ENCODE results near the gene RARRES2. TPM values are rescaled to one million over a fixed set of nuclear protein-coding genes. Genes with fewer than 3 reads are reported as not detected.
"Not testable (repeated sequence)": the region's sequence is repeated elsewhere in the genome, so short reads cannot be mapped to it uniquely, and the experiment has no call there.

Gene RARRES2
- total RNA-seq, 1 experiment from 2014 or later: 2.1 TPM

GRCh38 chr7:150302908-150303310 lies 38.5 kb downstream of the RARRES2 start:
- intact Hi-C loops (cut with micrococcal nuclease): loop anchor here (10.0 kb wide), 1 partner anchor 62 kb away; the partner anchor contains the start of gene REPIN1
- Histone ChIP-seq H3K4me1 (ENCODE audit: control insufficient read depth in 1 of 2, insufficient read depth in 2 of 2, low read length in 2 of 2) (peaks cover 6 to 16% of the 10 kb centered on the region in 2 experiments), H3K4me2 (ENCODE audit: low read length) (peak overlapping the region; percentile 17; the same call in 1 of the 2 replicates)
- H3K9ac ChIP-seq (ENCODE audit: low read length); H3K27ac ChIP-seq (ENCODE audit: low read depth, low read length); BruUV-seq (replicated peaks); H3K27me3 ChIP-seq (ENCODE audit: insufficient read depth, low read length); DNase-seq (ENCODE audit: low read depth, low spot score); RAD21 ChIA-PET (ENCODE audit: low non-redundant PET in 1 of 2, low total read pairs in 2 of 2, uncharacterized antibody in 2 of 2, unreplicated experiment in 2 of 2); POLR2A ChIA-PET; H3K79me2 ChIP-seq (ENCODE audit: insufficient read depth, low read length); H3K4me3 ChIP-seq (replicated peaks in 1 of 2; ENCODE audit: low read depth in 1 of 2, low read length in 2 of 2); H3K9me3 ChIP-seq (ENCODE audit: control insufficient read depth in 1 of 2, insufficient read depth in 1 of 2, low read depth in 1 of 2, low read length in 2 of 2); H4K20me1 ChIP-seq (ENCODE audit: insufficient read depth); CTCF ChIA-PET; H3K9me2 ChIP-seq (ENCODE audit: insufficient read depth); H3K36me3 ChIP-seq (ENCODE audit: control insufficient read depth in 1 of 2, insufficient read depth in 2 of 2, low read length in 2 of 2); H2AFZ ChIP-seq (ENCODE audit: low read depth, low read length, poor library complexity, severe bottlenecking): not testable (repeated sequence)
- ATAC-seq: peak; percentile 66
- TF ChIP-seq SP1 (IDR thresholded peaks at IDR 0.05; ENCODE audit: low read depth): peak; percentile 25; the same call in 1 of the 2 replicates
- TF ChIP-seq FOSL1 (IDR thresholded peaks at IDR 0.05; ENCODE audit: low read depth): peak; percentile 19; the same call in 1 of the 2 replicates
- peak; percentile 23; the same call in 1 of the 2 replicates for TF ChIP-seq JUND (IDR thresholded peaks at IDR 0.05)

- H3K27ac ChIP-seq (ENCODE audit: low read depth, low read length); H4K20me1 ChIP-seq (ENCODE audit: insufficient read depth); H2AFZ ChIP-seq (ENCODE audit: low read depth, low read length, poor library complexity, severe bottlenecking); BruUV-seq (replicated peaks); intact Hi-C loops (cut with micrococcal nuclease); H3K79me2 ChIP-seq (ENCODE audit: insufficient read depth, low read length); H3K4me2 ChIP-seq (ENCODE audit: low read length); CTCF ChIA-PET; H3K9ac ChIP-seq (ENCODE audit: low read length); H3K27me3 ChIP-seq (ENCODE audit: insufficient read depth, low read length); ATAC-seq; H3K36me3 ChIP-seq (ENCODE audit: control insufficient read depth in 1 of 2, insufficient read depth in 2 of 2, low read length in 2 of 2); H3K4me3 ChIP-seq (replicated peaks in 1 of 2; ENCODE audit: low read depth in 1 of 2, low read length in 2 of 2); H3K9me3 ChIP-seq (ENCODE audit: control insufficient read depth in 1 of 2, insufficient read depth in 1 of 2, low read depth in 1 of 2, low read length in 2 of 2); RAD21 ChIA-PET (ENCODE audit: low non-redundant PET in 1 of 2, low total read pairs in 2 of 2, uncharacterized antibody in 2 of 2, unreplicated experiment in 2 of 2); H3K4me1 ChIP-seq (ENCODE audit: control insufficient read depth in 1 of 2, insufficient read depth in 2 of 2, low read length in 2 of 2); DNase-seq (ENCODE audit: low read depth, low spot score); POLR2A ChIA-PET; H3K9me2 ChIP-seq (ENCODE audit: insufficient read depth): not testable (repeated sequence)
Observed at GRCh38 chr7:150297978-150298377, 43.5 kb downstream of the RARRES2 start.

GRCh38 chr7:150296802-150297201 lies 44.6 kb downstream of the RARRES2 start:
- H3K36me3 ChIP-seq (ENCODE audit: control insufficient read depth in 1 of 2, insufficient read depth in 2 of 2, low read length in 2 of 2); H3K9me2 ChIP-seq (ENCODE audit: insufficient read depth); ATAC-seq; H3K27me3 ChIP-seq (ENCODE audit: insufficient read depth, low read length); intact Hi-C loops (cut with micrococcal nuclease); H3K4me2 ChIP-seq (ENCODE audit: low read length); RAD21 ChIA-PET (ENCODE audit: low non-redundant PET in 1 of 2, low total read pairs in 2 of 2, uncharacterized antibody in 2 of 2, unreplicated experiment in 2 of 2); BruUV-seq (replicated peaks); CTCF ChIA-PET; H3K9ac ChIP-seq (ENCODE audit: low read length); H2AFZ ChIP-seq (ENCODE audit: low read depth, low read length, poor library complexity, severe bottlenecking); H3K79me2 ChIP-seq (ENCODE audit: insufficient read depth, low read length); H3K4me1 ChIP-seq (ENCODE audit: control insufficient read depth in 1 of 2, insufficient read depth in 2 of 2, low read length in 2 of 2); H3K27ac ChIP-seq (ENCODE audit: low read depth, low read length); DNase-seq (ENCODE audit: low read depth, low spot score); H3K4me3 ChIP-seq (replicated peaks in 1 of 2; ENCODE audit: low read depth in 1 of 2, low read length in 2 of 2); H3K9me3 ChIP-seq (ENCODE audit: control insufficient read depth in 1 of 2, insufficient read depth in 1 of 2, low read depth in 1 of 2, low read length in 2 of 2); H4K20me1 ChIP-seq (ENCODE audit: insufficient read depth); POLR2A ChIA-PET: not testable (repeated sequence)

GRCh38 chr7:150295614-150296013 lies 45.8 kb downstream of the RARRES2 start:
- H3K36me3 ChIP-seq (ENCODE audit: control insufficient read depth in 1 of 2, insufficient read depth in 2 of 2, low read length in 2 of 2); H3K4me3 ChIP-seq (replicated peaks in 1 of 2; ENCODE audit: low read depth in 1 of 2, low read length in 2 of 2); intact Hi-C loops (cut with micrococcal nuclease); H2AFZ ChIP-seq (ENCODE audit: low read depth, low read length, poor library complexity, severe bottlenecking); H3K4me1 ChIP-seq (ENCODE audit: control insufficient read depth in 1 of 2, insufficient read depth in 2 of 2, low read length in 2 of 2); H3K9me2 ChIP-seq (ENCODE audit: insufficient read depth); H3K27me3 ChIP-seq (ENCODE audit: insufficient read depth, low read length); DNase-seq (ENCODE audit: low read depth, low spot score); H3K9ac ChIP-seq (ENCODE audit: low read length); H3K9me3 ChIP-seq (ENCODE audit: control insufficient read depth in 1 of 2, insufficient read depth in 1 of 2, low read depth in 1 of 2, low read length in 2 of 2); CTCF ChIA-PET; H4K20me1 ChIP-seq (ENCODE audit: insufficient read depth); BruUV-seq (replicated peaks); H3K79me2 ChIP-seq (ENCODE audit: insufficient read depth, low read length); H3K27ac ChIP-seq (ENCODE audit: low read depth, low read length); POLR2A ChIA-PET; H3K4me2 ChIP-seq (ENCODE audit: low read length); RAD21 ChIA-PET (ENCODE audit: low non-redundant PET in 1 of 2, low total read pairs in 2 of 2, uncharacterized antibody in 2 of 2, unreplicated experiment in 2 of 2): not testable (repeated sequence)
- ATAC-seq: peak; percentile 53; the same call in 1 of the 2 replicates

All from HCT116 (cell line).